ENCODE data around the gene SEC14L1.

The SEC14L1 gene

GRCh38 chr17:77214743-77215142 lies 74.0 kb downstream of the SEC14L1 start:
- Histone ChIP-seq H3K9me2 (replicated peaks; ENCODE audit: insufficient read depth, low read length) (no peaks in the 10 kb centered on the region), H3K36me3 (replicated peaks; ENCODE audit: insufficient read depth, low read length) (peaks cover 48% of the 10 kb centered on the region), H3K4me3 (ENCODE audit: low read length) (no peak overlapping the region), H3K9me3 (replicated peaks; ENCODE audit: insufficient read depth, low read length) (no peaks in the 10 kb centered on the region), H4K20me1 (ENCODE audit: insufficient read depth, low read length) (no peaks in the 10 kb centered on the region), H3F3A (ENCODE audit: insufficient read depth, low read length) (peaks cover 35% of the 10 kb centered on the region), H3K79me2 (ENCODE audit: low read length) (peaks cover 59% of the 10 kb centered on the region), H3K4me2 (ENCODE audit: low read depth, low read length) (no peak overlapping the region), H2AFZ (ENCODE audit: low read length) (no peak overlapping the region), H3K4me1 (ENCODE audit: low read length) (peaks cover 53% of the 10 kb centered on the region), H3K27ac (ENCODE audit: low read length) (no peak overlapping the region), H3K9ac (ENCODE audit: low read length) (no peak overlapping the region), H3K27me3 (replicated peaks; ENCODE audit: insufficient read depth, low read length) (no peaks in the 10 kb centered on the region)
- TF ChIP-seq EZH2phosphoT487 (IDR thresholded peaks at IDR 0.05; ENCODE audit: low read length) = no peak
- TF ChIP-seq CTCF (IDR thresholded peaks at IDR 0.05; ENCODE audit: low read length) = peak; percentile 38
- no peak for TF ChIP-seq EZH2 (optimal IDR thresholded peaks at IDR 0.05; ENCODE audit: low read depth, low read length)
- DNase-seq = no peak

GRCh38 chr17:77215281-77215680 lies 74.5 kb downstream of the SEC14L1 start:
- H4K20me1 ChIP-seq (ENCODE audit: insufficient read depth, low read length) = no peaks in the 10 kb centered on the region

GRCh38 chr17:77216486-77216885 lies 75.7 kb downstream of the SEC14L1 start:
- Histone ChIP-seq H3K9me3 (replicated peaks; ENCODE audit: insufficient read depth, low read length) (no peaks in the 10 kb centered on the region), H3F3A (ENCODE audit: insufficient read depth, low read length) (peaks cover 17% of the 10 kb centered on the region), H3K27ac (ENCODE audit: low read length) (no peak overlapping the region), H3K36me3 (replicated peaks; ENCODE audit: insufficient read depth, low read length) (peaks cover 41% of the 10 kb centered on the region), H3K4me3 (ENCODE audit: low read length) (no peak overlapping the region), H4K20me1 (ENCODE audit: insufficient read depth, low read length) (no peaks in the 10 kb centered on the region), H3K4me1 (ENCODE audit: low read length) (peaks cover 36% of the 10 kb centered on the region), H3K79me2 (ENCODE audit: low read length) (peaks cover 49% of the 10 kb centered on the region), H3K9ac (ENCODE audit: low read length) (no peak overlapping the region), H3K4me2 (ENCODE audit: low read depth, low read length) (no peak overlapping the region), H3K27me3 (replicated peaks; ENCODE audit: insufficient read depth, low read length) (no peaks in the 10 kb centered on the region), H2AFZ (ENCODE audit: low read length) (no peak overlapping the region), H3K9me2 (replicated peaks; ENCODE audit: insufficient read depth, low read length) (no peaks in the 10 kb centered on the region)
- TF ChIP-seq CTCF (IDR thresholded peaks at IDR 0.05; ENCODE audit: low read length) (no peak), EZH2phosphoT487 (IDR thresholded peaks at IDR 0.05; ENCODE audit: low read length) (no peak), EZH2 (optimal IDR thresholded peaks at IDR 0.05; ENCODE audit: low read depth, low read length) (no peak)
- DNase-seq = peak; percentile 36

More at GRCh38 chr17:77215281-77215680, 74.5 kb downstream of the SEC14L1 start:
- Histone ChIP-seq H3K9me3 (replicated peaks; ENCODE audit: insufficient read depth, low read length) (no peaks in the 10 kb centered on the region), H3K27me3 (replicated peaks; ENCODE audit: insufficient read depth, low read length) (no peaks in the 10 kb centered on the region), H3K4me2 (ENCODE audit: low read depth, low read length) (no peak overlapping the region), H2AFZ (ENCODE audit: low read length) (no peak overlapping the region), H3K4me1 (ENCODE audit: low read length) (peaks cover 48% of the 10 kb centered on the region), H3K9me2 (replicated peaks; ENCODE audit: insufficient read depth, low read length) (no peaks in the 10 kb centered on the region), H3K79me2 (ENCODE audit: low read length) (peaks cover 59% of the 10 kb centered on the region), H3K36me3 (replicated peaks; ENCODE audit: insufficient read depth, low read length) (peaks cover 48% of the 10 kb centered on the region), H3K27ac (ENCODE audit: low read length) (no peak overlapping the region), H3K9ac (ENCODE audit: low read length) (no peak overlapping the region), H3K4me3 (ENCODE audit: low read length) (no peak overlapping the region), H3F3A (ENCODE audit: insufficient read depth, low read length) (peaks cover 29% of the 10 kb centered on the region)
- TF ChIP-seq EZH2phosphoT487 (IDR thresholded peaks at IDR 0.05; ENCODE audit: low read length) = no peak
- TF ChIP-seq CTCF (IDR thresholded peaks at IDR 0.05; ENCODE audit: low read length) = no peak
- TF ChIP-seq EZH2 (optimal IDR thresholded peaks at IDR 0.05; ENCODE audit: low read depth, low read length) = no peak
- no peak for DNase-seq
